Activated naive CD4-positive, alpha-beta T cell treated with anti-CD3 and anti-CD28 coated beads, Interleukin-2, amount 50 U/mL, for 24 hours (primary cell): ENCODE results near the gene MYRIP.
A peak's percentile ranks its signal among the peaks of the same experiment; 100 is the strongest.

Experiments used
- H3K27ac Mint-ChIP-seq: one replicate; pipeline ENCODE4 v1.8.0; 2021; ENCODE audit warnings: mild to moderate bottlenecking, mixed read lengths
- H3K27me3 Mint-ChIP-seq: one replicate; pipeline ENCODE4 v1.8.0; 2021; ENCODE audit warnings: mixed read lengths
- H3K36me3 Mint-ChIP-seq: one replicate; pipeline ENCODE4 v1.8.0; 2021; ENCODE audit warnings: mixed read lengths
- H3K4me1 Mint-ChIP-seq: one replicate; pipeline ENCODE4 v1.8.0; 2021; ENCODE audit warnings: mixed read lengths
- H3K4me3 Mint-ChIP-seq: one replicate; pipeline ENCODE4 v1.8.0; 2021; ENCODE audit warnings: mild to moderate bottlenecking, mixed read lengths
- H3K9me3 Mint-ChIP-seq: one replicate; pipeline ENCODE4 v1.8.0; 2021; ENCODE audit warnings: mixed read lengths

Gene MYRIP

DNA sequence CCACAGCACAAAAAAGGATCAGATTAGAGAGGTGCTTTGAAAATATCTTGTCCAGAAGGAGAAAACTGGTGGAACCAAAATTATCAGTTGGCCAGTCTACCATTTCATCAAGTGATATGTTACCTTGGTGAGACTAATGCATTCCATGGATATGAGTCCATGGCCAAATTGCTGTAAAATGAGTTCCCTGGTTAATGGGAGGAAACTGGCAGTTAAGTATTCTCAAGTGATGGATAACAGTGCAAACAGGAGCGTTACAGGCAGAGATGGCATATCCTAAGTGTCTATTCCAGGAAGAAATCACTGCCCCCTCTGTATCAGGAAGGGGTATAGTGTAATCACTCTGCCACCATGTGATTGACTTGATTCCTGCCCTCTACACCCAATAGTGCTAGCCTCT, 34.0 kb downstream of the MYRIP start:
- H3K27me3 Mint-ChIP-seq, result peaks cover 6% of the 10 kb centered on the region
- H3K4me3 Mint-ChIP-seq, result no peak overlapping the region
- peaks cover 2% of the 10 kb centered on the region for H3K9me3 Mint-ChIP-seq
- no peaks in the 10 kb centered on the region for H3K36me3 Mint-ChIP-seq
- H3K4me1 Mint-ChIP-seq, result no peaks in the 10 kb centered on the region
- no peak overlapping the region for H3K27ac Mint-ChIP-seq

DNA sequence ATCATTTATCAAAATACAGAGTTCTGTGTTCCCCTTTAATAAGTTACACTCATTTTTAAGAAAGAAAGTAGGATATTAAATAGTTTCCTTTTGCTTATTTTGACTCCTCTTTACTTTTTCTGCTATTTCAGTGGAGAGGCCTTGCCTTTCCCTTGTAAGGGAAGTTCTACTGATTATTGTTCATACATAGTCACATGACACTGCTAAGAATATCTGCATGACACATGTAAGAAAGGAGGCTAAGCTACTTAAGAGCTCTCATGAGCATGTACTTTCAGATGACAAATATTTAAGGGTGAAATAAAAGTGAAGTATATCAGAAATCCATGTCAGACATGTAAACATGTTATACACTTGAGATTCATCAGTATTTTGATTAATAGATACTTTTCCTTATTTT, 39.0 kb downstream of the MYRIP start:
- Mint-ChIP-seq H3K4me3 (no peak overlapping the region), H3K27me3 (peaks cover 8% of the 10 kb centered on the region), H3K27ac (no peak overlapping the region), H3K9me3 (no peaks in the 10 kb centered on the region), H3K4me1 (no peaks in the 10 kb centered on the region), H3K36me3 (no peaks in the 10 kb centered on the region)

DNA sequence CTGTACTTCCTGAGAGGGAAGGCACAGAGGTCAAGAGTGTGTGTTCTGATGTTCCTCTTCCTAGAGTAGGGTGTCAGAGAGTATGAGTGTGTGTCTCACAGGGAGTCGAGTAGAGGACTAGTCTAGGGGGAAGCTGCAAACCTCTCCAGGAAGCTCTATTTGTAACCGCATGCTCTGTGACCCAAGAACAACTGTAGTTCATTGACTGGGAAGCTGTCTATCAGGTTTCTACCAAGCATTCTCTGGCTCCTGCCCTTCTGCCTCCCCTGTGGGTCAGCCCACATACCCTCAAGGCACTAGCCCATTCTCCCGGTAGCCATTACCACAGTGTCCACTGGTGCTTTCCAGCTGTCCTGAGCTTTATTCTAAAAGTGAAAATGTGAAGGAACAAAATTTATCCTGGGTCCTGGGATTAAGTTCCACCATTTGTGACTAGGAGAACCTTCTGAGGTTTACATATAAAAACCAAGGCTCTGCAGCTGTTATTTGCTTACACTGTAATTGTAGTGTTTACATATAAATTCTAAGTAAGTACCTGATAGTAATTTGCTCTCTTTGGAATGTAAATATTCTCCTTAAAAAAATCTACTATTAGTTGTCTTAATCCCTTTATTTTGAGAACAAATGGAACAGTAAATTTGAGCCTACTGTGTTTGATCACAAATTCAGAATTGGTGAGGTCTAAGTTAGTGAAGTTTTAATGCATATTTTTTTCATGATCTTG, 40.7 kb downstream of the MYRIP start:
- Mint-ChIP-seq H3K27me3 (peaks cover 12% of the 10 kb centered on the region), H3K4me3 (no peak overlapping the region), H3K4me1 (no peaks in the 10 kb centered on the region), H3K27ac (no peak overlapping the region), H3K9me3 (peaks cover 10% of the 10 kb centered on the region), H3K36me3 (no peaks in the 10 kb centered on the region)

DNA sequence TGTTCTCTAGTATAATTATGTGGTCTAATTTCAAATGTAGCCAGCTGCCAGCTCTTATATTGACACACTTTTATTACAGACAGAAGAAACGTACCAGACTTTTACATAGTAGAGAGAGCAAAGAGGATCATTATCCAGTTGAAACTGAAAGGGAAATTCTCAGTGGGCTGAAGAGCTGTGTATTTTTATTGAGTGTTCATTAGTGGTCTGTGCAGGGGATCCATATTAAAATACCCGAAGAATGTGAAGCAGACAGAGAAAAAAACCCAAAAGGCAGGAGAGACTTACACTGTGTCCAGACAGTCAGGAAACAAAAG, 41.3 kb downstream of the MYRIP start:
- H3K27ac Mint-ChIP-seq, result no peak overlapping the region
- no peaks in the 10 kb centered on the region for H3K4me1 Mint-ChIP-seq
- H3K4me3 Mint-ChIP-seq, result no peak overlapping the region
- peaks cover 12% of the 10 kb centered on the region for H3K27me3 Mint-ChIP-seq
- peaks cover 10% of the 10 kb centered on the region for H3K9me3 Mint-ChIP-seq
- H3K36me3 Mint-ChIP-seq, result no peaks in the 10 kb centered on the region

DNA sequence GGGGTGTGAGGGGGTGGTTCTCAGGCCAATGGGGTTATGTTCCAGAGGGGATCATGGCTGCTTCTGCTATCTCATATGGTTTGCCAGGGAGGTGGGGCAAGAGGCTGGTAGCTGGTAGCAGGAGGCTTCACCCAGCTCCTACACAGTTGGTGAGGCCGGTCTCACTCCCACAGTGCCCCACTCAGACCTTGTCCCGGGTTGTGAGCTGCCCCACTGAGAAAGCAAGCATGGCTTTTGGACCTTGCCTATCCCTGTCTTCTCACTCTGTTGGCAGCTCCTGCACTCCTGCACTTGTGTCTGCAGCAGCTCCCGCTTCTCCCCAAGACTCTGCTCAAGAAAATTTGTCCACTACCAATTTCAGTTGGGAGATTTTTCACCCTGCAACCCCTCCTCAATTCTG, 46.1 kb downstream of the MYRIP start:
- Mint-ChIP-seq H3K36me3 (no peaks in the 10 kb centered on the region), H3K27ac (no peak overlapping the region), H3K4me1 (no peaks in the 10 kb centered on the region), H3K4me3 (no peak overlapping the region), H3K9me3 (peaks cover 31% of the 10 kb centered on the region), H3K27me3 (peaks cover 7% of the 10 kb centered on the region)

DNA sequence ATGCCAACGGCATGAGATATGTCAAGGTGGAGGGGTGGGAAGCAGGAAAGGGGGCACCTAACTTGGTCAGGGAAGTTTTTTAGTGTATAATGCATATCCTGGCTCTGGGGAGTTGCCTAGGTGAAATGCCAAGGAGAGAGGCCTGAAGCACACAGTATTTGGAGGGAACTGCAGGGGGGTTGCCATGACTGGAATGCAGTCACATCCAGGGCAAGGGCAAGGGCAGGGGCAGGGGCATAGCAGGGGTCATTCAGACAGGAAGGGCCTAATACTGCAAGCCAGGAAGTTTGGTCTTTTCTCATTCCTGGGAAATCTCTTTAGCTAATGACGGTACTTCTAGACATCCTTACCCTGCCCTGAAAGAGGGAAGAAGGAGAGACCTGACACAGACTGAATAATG, 60.5 kb downstream of the MYRIP start:
- no peaks in the 10 kb centered on the region for H3K36me3 Mint-ChIP-seq

DNA sequence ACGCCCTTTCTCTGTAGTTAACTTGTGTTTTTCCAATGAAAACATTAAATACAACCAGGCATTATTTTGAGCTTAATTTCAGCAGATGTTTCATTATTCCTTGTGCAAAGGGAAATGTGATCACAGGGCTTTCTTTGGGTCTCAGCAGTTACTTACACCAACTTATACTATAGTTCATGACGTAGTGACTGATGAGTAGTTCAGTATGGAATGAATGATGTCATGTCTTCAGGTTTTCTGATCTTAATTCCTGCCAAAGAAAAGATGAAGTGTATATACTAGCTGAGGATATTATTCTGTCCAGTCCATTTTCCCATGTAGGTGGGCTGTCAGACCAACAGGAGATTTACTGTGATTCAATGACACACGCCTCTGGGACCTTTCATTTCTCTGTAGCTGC, 61.3 kb downstream of the MYRIP start:
- no peaks in the 10 kb centered on the region for H3K4me1 Mint-ChIP-seq
- H3K27me3 Mint-ChIP-seq, result no peaks in the 10 kb centered on the region
- H3K4me3 Mint-ChIP-seq, result no peak overlapping the region
- no peaks in the 10 kb centered on the region for H3K9me3 Mint-ChIP-seq
- H3K27ac Mint-ChIP-seq, result no peak overlapping the region
- H3K36me3 Mint-ChIP-seq, result no peaks in the 10 kb centered on the region

More for the DNA sequence above, 60.5 kb downstream of the MYRIP start:
- no peak overlapping the region for H3K4me3 Mint-ChIP-seq
- H3K27ac Mint-ChIP-seq, result no peak overlapping the region
- no peaks in the 10 kb centered on the region for H3K27me3 Mint-ChIP-seq
- H3K4me1 Mint-ChIP-seq, result no peaks in the 10 kb centered on the region
- H3K9me3 Mint-ChIP-seq, result no peaks in the 10 kb centered on the region

DNA sequence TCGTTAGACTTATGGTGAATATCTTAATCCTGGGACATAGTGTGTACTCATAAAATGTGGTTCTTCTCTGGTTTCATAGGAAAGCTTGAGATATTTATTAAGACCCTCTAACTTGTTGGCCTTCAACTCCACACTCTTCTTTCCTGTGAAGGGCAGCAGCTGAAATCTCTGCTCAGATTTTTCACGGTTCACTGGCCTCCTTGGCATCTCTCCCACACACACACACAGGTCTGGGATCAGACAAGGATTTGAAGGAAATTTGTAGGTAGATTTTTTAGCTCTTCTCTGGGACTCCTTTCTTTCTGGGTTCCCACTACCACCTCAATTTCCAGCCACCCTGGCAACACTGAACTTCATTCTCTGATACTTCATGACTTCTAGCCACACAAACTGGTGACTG, 70.2 kb downstream of the MYRIP start:
- Mint-ChIP-seq H3K4me1 (no peaks in the 10 kb centered on the region), H3K27me3 (peaks cover 4% of the 10 kb centered on the region), H3K4me3 (no peak overlapping the region), H3K27ac (no peak overlapping the region), H3K9me3 (peaks cover 5% of the 10 kb centered on the region), H3K36me3 (no peaks in the 10 kb centered on the region)

DNA sequence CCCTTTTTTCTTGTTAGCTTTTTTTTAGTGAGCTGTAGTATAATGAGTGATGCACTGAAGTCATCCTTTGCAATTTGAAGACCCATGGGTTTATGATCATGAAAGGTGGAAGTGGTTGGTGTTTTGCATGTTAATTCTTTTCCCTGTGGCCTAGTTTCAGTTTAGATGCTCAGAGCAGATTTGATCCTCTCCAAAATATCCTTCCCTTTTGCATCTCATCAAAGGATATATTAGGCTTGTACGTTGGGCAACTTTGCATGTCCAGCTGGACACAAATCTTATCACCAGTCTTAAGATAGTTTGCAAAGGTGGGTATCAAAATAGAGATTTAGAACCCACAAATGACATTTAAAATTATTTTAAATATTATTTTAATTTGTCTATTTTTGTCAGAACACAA, 72.7 kb downstream of the MYRIP start:
- peaks cover 6% of the 10 kb centered on the region for H3K27me3 Mint-ChIP-seq
- no peaks in the 10 kb centered on the region for H3K36me3 Mint-ChIP-seq
- H3K4me3 Mint-ChIP-seq, result no peak overlapping the region
- no peak overlapping the region for H3K27ac Mint-ChIP-seq
- peaks cover 12% of the 10 kb centered on the region for H3K9me3 Mint-ChIP-seq
- H3K4me1 Mint-ChIP-seq, result no peaks in the 10 kb centered on the region

DNA sequence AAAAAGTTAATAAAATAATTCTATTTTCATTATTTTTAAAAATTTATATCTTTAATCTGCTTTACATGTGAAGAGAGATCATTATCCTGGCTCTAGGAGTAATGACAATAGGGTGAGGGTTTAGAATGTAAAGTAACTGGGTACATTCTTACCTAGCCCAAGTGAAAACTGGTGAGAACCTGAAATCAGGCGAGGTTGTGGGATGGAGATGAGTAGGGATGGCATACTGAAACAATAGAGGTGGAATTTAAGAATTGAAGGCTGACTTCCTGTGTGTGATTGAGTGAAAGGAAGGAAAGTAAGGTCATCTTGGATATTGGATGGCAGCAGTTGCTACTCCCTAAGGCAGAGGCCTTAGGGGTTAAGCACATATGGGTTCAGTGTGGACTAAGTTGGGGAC, 82.7 kb downstream of the MYRIP start:
- no peaks in the 10 kb centered on the region for H3K9me3 Mint-ChIP-seq
- H3K4me1 Mint-ChIP-seq, result no peaks in the 10 kb centered on the region
- H3K36me3 Mint-ChIP-seq, result no peaks in the 10 kb centered on the region
- no peaks in the 10 kb centered on the region for H3K27me3 Mint-ChIP-seq
- no peak overlapping the region for H3K4me3 Mint-ChIP-seq
- H3K27ac Mint-ChIP-seq, result no peak overlapping the region

DNA sequence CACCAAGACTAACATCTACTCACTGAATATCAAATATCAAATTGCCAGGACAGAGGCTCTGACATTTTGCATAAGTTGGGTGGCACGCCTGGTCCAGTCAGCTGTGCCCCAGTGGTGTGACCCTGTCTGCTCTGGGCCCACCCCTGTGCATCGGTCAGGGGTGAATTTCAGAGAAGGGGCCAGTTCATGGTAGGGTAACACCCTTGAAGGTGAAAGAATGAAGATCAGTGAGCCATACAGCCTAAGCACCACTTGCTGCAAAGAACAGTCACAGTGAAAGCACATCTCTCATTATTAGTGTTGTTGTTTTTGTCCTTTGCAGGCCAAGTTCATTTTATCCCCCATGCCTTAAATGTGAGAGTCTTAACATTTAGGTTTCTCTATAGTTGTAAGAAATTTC, 86.8 kb downstream of the MYRIP start:
- H3K4me3 Mint-ChIP-seq, result no peak overlapping the region

DNA sequence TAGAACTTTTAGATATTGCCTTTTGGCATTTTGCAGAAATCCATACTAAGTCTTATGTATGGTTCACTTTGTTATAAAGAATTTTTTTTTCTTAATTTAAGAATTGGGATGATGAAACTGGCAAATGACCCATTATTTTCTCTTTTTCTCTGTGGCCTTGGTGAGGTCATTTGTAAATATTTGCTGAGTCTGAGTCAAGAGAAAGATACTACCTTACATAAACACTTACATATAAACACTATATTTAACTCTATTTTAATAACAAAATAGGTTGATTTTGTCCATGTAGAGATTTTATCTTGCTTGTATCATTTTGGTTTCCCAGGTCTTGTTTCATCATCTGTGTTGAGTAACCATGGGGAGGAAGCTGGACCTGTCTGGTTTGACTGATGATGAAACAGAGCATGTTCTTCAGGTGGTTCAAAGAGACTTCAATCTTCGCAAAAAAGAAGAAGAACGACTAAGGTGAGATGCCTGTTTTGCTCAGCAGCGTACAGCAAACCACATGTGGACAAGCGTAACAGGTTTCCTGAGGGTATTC, 91.1 kb downstream of the MYRIP start:
- Mint-ChIP-seq H3K27me3 (no peaks in the 10 kb centered on the region), H3K4me1 (no peaks in the 10 kb centered on the region), H3K9me3 (no peaks in the 10 kb centered on the region), H3K27ac (no peak overlapping the region), H3K36me3 (no peaks in the 10 kb centered on the region), H3K4me3 (no peak overlapping the region)

More for the DNA sequence above, 86.8 kb downstream of the MYRIP start:
- Mint-ChIP-seq H3K27ac (no peak overlapping the region), H3K4me1 (no peaks in the 10 kb centered on the region), H3K9me3 (no peaks in the 10 kb centered on the region), H3K36me3 (no peaks in the 10 kb centered on the region), H3K27me3 (no peaks in the 10 kb centered on the region)

DNA sequence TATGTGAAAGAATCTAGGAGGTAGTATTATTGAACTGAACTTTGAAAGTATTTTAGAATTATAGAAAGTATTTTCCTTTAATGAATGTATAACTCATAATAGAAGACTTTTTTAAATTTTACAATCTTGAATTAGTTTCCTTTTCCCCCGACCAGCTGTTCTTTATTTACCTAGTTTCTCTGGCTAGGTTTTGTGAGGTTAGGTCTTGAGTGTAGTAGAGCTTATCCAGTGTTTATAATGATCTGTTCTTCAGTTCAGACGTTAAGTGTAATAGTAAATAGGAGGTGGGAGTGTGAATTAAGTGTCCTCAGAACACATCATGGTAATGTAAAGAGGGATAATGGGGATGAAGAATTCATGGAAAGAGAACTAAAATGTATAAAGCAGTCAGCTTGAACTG, 93.8 kb downstream of the MYRIP start:
- H3K9me3 Mint-ChIP-seq, result no peaks in the 10 kb centered on the region
- H3K4me3 Mint-ChIP-seq, result no peak overlapping the region
- H3K27ac Mint-ChIP-seq, result no peak overlapping the region
- H3K27me3 Mint-ChIP-seq, result no peaks in the 10 kb centered on the region
- no peaks in the 10 kb centered on the region for H3K36me3 Mint-ChIP-seq
- H3K4me1 Mint-ChIP-seq, result no peaks in the 10 kb centered on the region

DNA sequence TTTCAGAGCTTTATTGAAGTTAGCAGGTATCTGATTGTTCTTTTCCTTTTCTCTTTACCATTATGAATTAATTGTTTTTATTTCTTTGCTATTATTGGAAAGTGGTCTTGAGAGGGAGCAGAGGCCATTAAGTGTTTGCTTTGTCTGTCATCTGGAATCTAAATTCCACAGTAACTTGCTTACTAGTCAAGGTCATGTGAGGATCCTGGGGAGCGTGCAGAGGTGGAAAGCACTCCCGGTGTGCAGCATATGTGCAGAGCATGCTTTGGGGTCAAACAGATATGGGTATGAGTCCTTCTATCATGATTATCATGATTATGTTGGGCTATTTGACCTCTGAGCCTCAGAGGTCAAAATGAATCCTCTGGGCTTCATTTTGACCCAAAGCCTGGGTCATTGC, 96.4 kb downstream of the MYRIP start:
- no peaks in the 10 kb centered on the region for H3K27me3 Mint-ChIP-seq
- no peaks in the 10 kb centered on the region for H3K4me1 Mint-ChIP-seq
- H3K36me3 Mint-ChIP-seq, result no peaks in the 10 kb centered on the region

DNA sequence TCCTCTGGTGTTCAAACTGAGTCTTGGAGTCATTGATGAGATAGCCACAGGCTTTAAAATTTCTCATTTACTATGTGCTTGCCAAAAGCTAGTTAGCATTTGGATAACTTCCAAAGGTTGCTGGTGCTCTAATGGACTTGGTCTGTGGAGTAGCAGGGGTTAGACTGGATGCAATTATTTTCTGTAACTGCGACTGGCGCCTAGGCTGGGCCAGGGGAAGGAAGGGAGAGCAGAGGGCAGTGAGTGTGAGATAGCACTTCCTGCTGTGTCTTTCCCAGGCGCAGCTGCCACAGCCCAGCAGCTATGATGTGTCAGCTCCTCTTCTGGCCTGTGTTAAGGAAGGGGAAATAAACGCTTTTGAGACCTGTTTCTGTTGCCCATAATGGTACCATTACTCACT, 98.6 kb downstream of the MYRIP start:
- no peak overlapping the region for H3K4me3 Mint-ChIP-seq
- no peaks in the 10 kb centered on the region for H3K4me1 Mint-ChIP-seq
- H3K27ac Mint-ChIP-seq, result no peak overlapping the region
- H3K27me3 Mint-ChIP-seq, result no peaks in the 10 kb centered on the region
- no peaks in the 10 kb centered on the region for H3K9me3 Mint-ChIP-seq
- no peaks in the 10 kb centered on the region for H3K36me3 Mint-ChIP-seq

More for the DNA sequence above, 96.4 kb downstream of the MYRIP start:
- Mint-ChIP-seq H3K9me3 (no peaks in the 10 kb centered on the region), H3K27ac (no peak overlapping the region), H3K4me3 (no peak overlapping the region)

DNA sequence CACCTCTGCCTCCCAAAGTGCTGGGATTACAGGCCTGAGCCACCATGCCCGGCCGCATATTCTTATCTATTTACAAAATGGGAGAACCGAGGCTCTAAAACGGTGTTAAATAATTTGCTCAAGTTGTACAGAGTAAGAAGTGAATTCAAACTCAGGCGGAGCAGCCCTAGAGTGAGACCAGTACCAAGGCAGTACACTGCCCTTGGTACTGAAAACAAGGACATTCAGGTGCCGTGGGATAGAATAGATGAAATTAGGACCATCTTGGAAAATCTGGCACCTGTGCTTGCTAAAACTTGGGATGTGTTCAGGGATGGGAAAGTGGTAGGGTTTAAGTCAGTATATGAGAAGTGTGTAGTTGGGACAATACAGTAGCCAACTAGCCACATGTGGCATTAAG, 100.7 kb downstream of the MYRIP start:
- H3K27me3 Mint-ChIP-seq, result no peaks in the 10 kb centered on the region
- no peaks in the 10 kb centered on the region for H3K4me1 Mint-ChIP-seq
- no peak overlapping the region for H3K27ac Mint-ChIP-seq
- H3K4me3 Mint-ChIP-seq, result no peak overlapping the region
- no peaks in the 10 kb centered on the region for H3K36me3 Mint-ChIP-seq
- no peaks in the 10 kb centered on the region for H3K9me3 Mint-ChIP-seq

DNA sequence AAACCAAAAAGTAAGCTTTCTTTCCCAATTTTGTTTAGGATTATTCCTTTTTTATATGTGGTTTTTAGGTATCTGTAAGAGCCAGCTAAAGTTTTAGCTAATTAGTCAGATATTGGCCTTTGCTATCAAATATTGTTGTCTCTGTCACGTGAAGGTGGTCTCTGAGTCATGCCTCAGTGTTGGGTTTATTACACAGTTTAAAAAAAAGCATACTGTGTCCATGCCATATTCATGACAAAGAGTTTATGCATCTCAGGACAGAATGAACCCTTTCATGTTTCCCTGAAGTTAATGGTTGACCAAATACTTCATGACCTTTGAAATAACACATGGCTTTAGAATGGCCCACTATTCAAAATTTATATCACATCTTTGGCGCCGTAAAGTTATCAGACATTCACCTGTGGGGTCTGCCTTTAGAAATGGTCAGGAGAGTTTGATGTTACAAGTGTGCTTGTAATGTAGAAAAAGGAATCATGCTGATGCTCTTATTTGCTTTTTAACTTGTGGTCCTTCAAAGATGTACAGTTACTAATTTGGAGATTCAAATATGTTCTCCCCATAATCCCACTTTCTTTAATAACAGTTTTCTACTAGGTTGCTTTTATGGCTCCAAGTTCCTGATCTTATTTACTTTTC, 101.5 kb downstream of the MYRIP start:
- Mint-ChIP-seq H3K36me3 (no peaks in the 10 kb centered on the region), H3K27me3 (no peaks in the 10 kb centered on the region), H3K4me1 (no peaks in the 10 kb centered on the region), H3K27ac (peak overlapping the region; percentile 26), H3K9me3 (no peaks in the 10 kb centered on the region), H3K4me3 (no peak overlapping the region)
